Inflammatory macrophage (primary cell): ENCODE data around the gene ROPN1L.

ENCODE experiments used
- DNase-seq, 2 donors: peaks; one replicate each; pipeline ENCODE4 v3.0.0-alpha.2; 2020 to 2022

ROPN1L gene

GRCh38 chr5:10459080-10460055 lies 17.7 kb downstream of the ROPN1L start:
- no peak for DNase-seq

- DNase-seq: no peak
Observed at GRCh38 chr5:10460252-10460906, 18.7 kb downstream of the ROPN1L start.

GRCh38 chr5:10461041-10461440 lies 19.4 kb downstream of the ROPN1L start:
- no peak for DNase-seq

- DNase-seq: no peak
Observed at GRCh38 chr5:10461904-10462555, 20.4 kb downstream of the ROPN1L start.

GRCh38 chr5:10463566-10463965 lies 21.9 kb downstream of the ROPN1L start:
- no peak for DNase-seq

- no peak for DNase-seq
Observed at GRCh38 chr5:10464173-10464572, 22.5 kb downstream of the ROPN1L start.

- DNase-seq: no peak
Observed at GRCh38 chr5:10465726-10466125, 24.0 kb downstream of the ROPN1L start.

GRCh38 chr5:10466446-10467073 lies 24.9 kb downstream of the ROPN1L start:
- peak; percentile 16 to 47 for DNase-seq

- DNase-seq: peak; percentile 56 to 81
Observed at GRCh38 chr5:10467281-10468198, 25.9 kb downstream of the ROPN1L start.

GRCh38 chr5:10468256-10468655 lies 26.6 kb downstream of the ROPN1L start:
- peak in 1 of 2 donors; percentile 13 for DNase-seq

GRCh38 chr5:10469253-10470050 lies 27.8 kb downstream of the ROPN1L start:
- no peak for DNase-seq

GRCh38 chr5:10470669-10471068 lies 29.0 kb downstream of the ROPN1L start:
- DNase-seq: no peak

- DNase-seq: no peak
Observed at GRCh38 chr5:10471677-10472076, 30.0 kb downstream of the ROPN1L start.

GRCh38 chr5:10474521-10475075 lies 32.9 kb downstream of the ROPN1L start:
- no peak for DNase-seq

- DNase-seq: no peak
Observed at GRCh38 chr5:10475931-10476676, 34.4 kb downstream of the ROPN1L start.

GRCh38 chr5:10476878-10477277 lies 35.2 kb downstream of the ROPN1L start:
- DNase-seq: no peak

- no peak for DNase-seq
Observed at GRCh38 chr5:10477943-10478342, 36.3 kb downstream of the ROPN1L start.

- no peak for DNase-seq
Observed at GRCh38 chr5:10478436-10478835, 36.8 kb downstream of the ROPN1L start.

- no peak for DNase-seq
Observed at GRCh38 chr5:10479154-10479721, 37.6 kb downstream of the ROPN1L start.
